ENCODE measurements around the gene PDE6A. TPM values are rescaled to one million over a fixed set of nuclear protein-coding genes. Genes with fewer than 3 reads are reported as not detected.
"Not testable (repeated sequence)": the region's sequence is repeated elsewhere in the genome, so short reads cannot be mapped to it uniquely, and the experiment has no call there.

PDE6A gene
- total RNA-seq, 4 donors from 2014 or later: not detected

- intact Hi-C loops (cut with DNase I): no loop called here
- H3K36me3 ChIP-seq: no peaks in the 10 kb centered on the region
- peaks cover 0 to 4% (median 0%) of the 10 kb centered on the region in 4 donors for H3K27me3 ChIP-seq
- no peak overlapping the region for H3K4me3 ChIP-seq
- WGBS: 96% methylated on average over 4 of the region's 4 CpGs
- no peak for DNase-seq (ENCODE audit: extremely low spot score)
- H3K9me3 ChIP-seq: no peaks in the 10 kb centered on the region
- no peak overlapping the region for H3K27ac ChIP-seq (replicated peaks in 1 of 4)
- TF ChIP-seq POLR2AphosphoS5 (IDR thresholded peaks at IDR 0.05) (no peak), POLR2A (IDR thresholded peaks at IDR 0.05; ENCODE audit: low read depth) (no peak), EP300 (IDR thresholded peaks at IDR 0.05) (no peak)
- TF ChIP-seq, protein P1, sequence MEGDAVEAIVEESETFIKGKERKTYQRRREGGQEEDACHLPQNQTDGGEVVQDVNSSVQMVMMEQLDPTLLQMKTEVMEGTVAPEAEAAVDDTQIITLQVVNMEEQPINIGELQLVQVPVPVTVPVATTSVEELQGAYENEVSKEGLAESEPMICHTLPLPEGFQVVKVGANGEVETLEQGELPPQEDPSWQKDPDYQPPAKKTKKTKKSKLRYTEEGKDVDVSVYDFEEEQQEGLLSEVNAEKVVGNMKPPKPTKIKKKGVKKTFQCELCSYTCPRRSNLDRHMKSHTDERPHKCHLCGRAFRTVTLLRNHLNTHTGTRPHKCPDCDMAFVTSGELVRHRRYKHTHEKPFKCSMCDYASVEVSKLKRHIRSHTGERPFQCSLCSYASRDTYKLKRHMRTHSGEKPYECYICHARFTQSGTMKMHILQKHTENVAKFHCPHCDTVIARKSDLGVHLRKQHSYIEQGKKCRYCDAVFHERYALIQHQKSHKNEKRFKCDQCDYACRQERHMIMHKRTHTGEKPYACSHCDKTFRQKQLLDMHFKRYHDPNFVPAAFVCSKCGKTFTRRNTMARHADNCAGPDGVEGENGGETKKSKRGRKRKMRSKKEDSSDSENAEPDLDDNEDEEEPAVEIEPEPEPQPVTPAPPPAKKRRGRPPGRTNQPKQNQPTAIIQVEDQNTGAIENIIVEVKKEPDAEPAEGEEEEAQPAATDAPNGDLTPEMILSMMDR (IDR thresholded peaks at IDR 0.05): no peak
- no peaks in the 10 kb centered on the region for H3K4me1 ChIP-seq
Observed at GRCh38 chr5:149881069-149881622, 63.4 kb downstream of the PDE6A start.

DNA sequence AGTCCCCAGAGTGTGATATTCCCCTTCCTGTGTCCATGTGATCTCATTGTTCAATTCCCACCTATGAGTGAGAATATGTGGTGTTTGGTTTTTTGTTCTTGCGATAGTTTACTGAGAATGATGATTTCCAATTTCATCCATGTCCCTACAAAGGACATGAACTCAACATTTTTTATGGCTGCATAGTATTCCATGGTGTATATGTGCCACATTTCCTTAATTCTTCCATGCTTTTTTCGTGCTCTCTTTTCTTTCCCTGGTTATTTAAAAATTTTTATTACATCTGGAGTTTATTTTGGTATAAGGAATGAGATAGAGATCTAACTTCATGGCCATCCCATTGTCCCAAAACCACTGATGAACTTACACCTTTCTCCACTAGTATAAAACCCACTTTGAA is 65.0 kb downstream of the PDE6A start:
- intact Hi-C loops (cut with DNase I); H3K36me3 ChIP-seq; DNase-seq (ENCODE audit: extremely low spot score); H3K4me3 ChIP-seq; H3K27me3 ChIP-seq; H3K27ac ChIP-seq (replicated peaks in 1 of 4); H3K4me1 ChIP-seq; H3K9me3 ChIP-seq: not testable (repeated sequence)
- WGBS: 94% methylated on average over 2 of the region's 2 CpGs

DNA sequence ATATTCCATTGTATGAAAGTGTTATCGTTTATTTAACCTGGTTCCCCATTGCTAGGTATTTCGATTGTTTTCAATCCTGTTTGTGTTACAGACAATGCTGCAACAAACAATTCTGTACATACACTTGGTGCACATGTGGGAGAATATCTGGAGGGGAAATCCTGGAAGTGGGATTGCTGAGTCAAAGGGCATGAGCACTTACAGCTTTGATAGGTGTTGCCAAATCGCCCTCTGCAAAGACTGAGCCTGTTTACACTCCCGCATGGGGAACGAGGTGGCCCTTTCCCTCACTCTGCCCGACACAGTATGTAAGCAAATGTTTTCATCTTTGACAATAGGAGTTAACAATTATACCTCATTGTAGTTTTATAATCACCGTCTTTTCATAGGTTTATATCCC is 66.2 kb downstream of the PDE6A start:
- no peaks in the 10 kb centered on the region for H3K4me1 ChIP-seq
- H3K4me3 ChIP-seq: no peak overlapping the region
- no peaks in the 10 kb centered on the region for H3K9me3 ChIP-seq
- intact Hi-C loops (cut with DNase I): no loop called here
- H3K27ac ChIP-seq (replicated peaks in 1 of 4): no peak overlapping the region
- TF ChIP-seq, protein P1 (IDR thresholded peaks at IDR 0.05): no peak
- TF ChIP-seq POLR2AphosphoS5 (IDR thresholded peaks at IDR 0.05): no peak
- TF ChIP-seq POLR2A (IDR thresholded peaks at IDR 0.05; ENCODE audit: low read depth): no peak
- TF ChIP-seq EP300 (IDR thresholded peaks at IDR 0.05): no peak
- WGBS: 44% methylated on average over 7 of the region's 7 CpGs
- H3K27me3 ChIP-seq: peaks cover 0 to 4% (median 0%) of the 10 kb centered on the region in 4 donors
- no peak for DNase-seq (ENCODE audit: extremely low spot score)
- H3K36me3 ChIP-seq: no peaks in the 10 kb centered on the region

DNA sequence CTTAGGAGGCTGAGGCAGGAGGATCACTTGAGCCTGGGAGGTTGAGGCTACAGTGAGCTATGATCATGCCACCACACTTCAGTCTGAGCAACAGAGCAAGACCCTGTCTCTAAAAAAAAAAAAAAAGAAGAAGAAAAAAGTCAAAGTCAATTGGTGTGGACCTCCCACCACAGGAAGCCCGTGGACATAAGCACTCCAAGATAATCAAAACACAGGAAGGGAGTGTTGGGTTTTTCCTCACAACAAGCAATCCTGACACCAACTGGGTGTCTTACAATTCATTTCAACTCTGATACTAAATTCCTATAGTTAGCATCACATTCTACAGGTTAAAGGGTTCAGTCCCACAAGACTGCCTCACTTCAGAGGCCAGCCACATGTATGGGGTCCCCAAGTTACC is 70.7 kb downstream of the PDE6A start:
- TF ChIP-seq POLR2AphosphoS5 (IDR thresholded peaks at IDR 0.05): no peak
- no peak for TF ChIP-seq POLR2A (IDR thresholded peaks at IDR 0.05; ENCODE audit: low read depth)
- TF ChIP-seq EP300 (IDR thresholded peaks at IDR 0.05): no peak
- TF ChIP-seq, protein P1 (IDR thresholded peaks at IDR 0.05): no peak
- no peak overlapping the region for H3K4me3 ChIP-seq
- H3K27me3 ChIP-seq: no peaks in the 10 kb centered on the region
- H3K27ac ChIP-seq (replicated peaks in 1 of 4): no peak overlapping the region
- H3K4me1 ChIP-seq: peaks cover 0 to 9% (median 3%) of the 10 kb centered on the region in 4 donors
- whole genome bisulfite sequencing: 62% methylated on average over 1 of the region's 1 CpG
- intact Hi-C loops (cut with DNase I): no loop called here
- no peaks in the 10 kb centered on the region for H3K9me3 ChIP-seq
- DNase-seq (ENCODE audit: extremely low spot score): no peak
- no peaks in the 10 kb centered on the region for H3K36me3 ChIP-seq

- Histone ChIP-seq H3K9me3 (no peaks in the 10 kb centered on the region), H3K27me3 (no peaks in the 10 kb centered on the region), H3K36me3 (no peaks in the 10 kb centered on the region), H3K4me3 (no peak overlapping the region), H3K4me1 (peaks cover 0 to 9% (median 3%) of the 10 kb centered on the region in 4 donors), H3K27ac (replicated peaks in 1 of 4) (no peak overlapping the region)
- DNase-seq (ENCODE audit: extremely low spot score): no peak
- intact Hi-C loops (cut with DNase I): no loop called here
- WGBS: 69% methylated on average over 11 of the region's 11 CpGs
- TF ChIP-seq EP300 (IDR thresholded peaks at IDR 0.05) (no peak), POLR2AphosphoS5 (IDR thresholded peaks at IDR 0.05) (no peak), POLR2A (IDR thresholded peaks at IDR 0.05; ENCODE audit: low read depth) (no peak)
- TF ChIP-seq, protein P1 (IDR thresholded peaks at IDR 0.05): no peak
Observed at GRCh38 chr5:149872351-149873040, 72.1 kb downstream of the PDE6A start.
